ENCODE data around the gene INF2. TPM values are rescaled to one million over a fixed set of nuclear protein-coding genes. Genes with fewer than 3 reads are reported as not detected.
"Not testable (repeated sequence)": the region's sequence is repeated elsewhere in the genome, so short reads cannot be mapped to it uniquely, and the experiment has no call there.

The INF2 gene
- total RNA-seq, 1 donor from 2014 or later, result 28.3 TPM

- intact Hi-C loops (cut with DNase I), result no loop called here
These were observed 35.8 kb downstream of the INF2 start for GRCh38 chr14:104724981-104725771.

GRCh38 chr14:104725772-104726548 is 36.5 kb downstream of the INF2 start:
- DNase-seq, result no peak
- ATAC-seq (ENCODE audit: poor library complexity), result no peak
- intact Hi-C loops (cut with DNase I), result no loop called here

More at GRCh38 chr14:104724981-104725771, 35.8 kb downstream of the INF2 start:
- DNase-seq (peak; percentile 78), ATAC-seq (ENCODE audit: poor library complexity) (peak; percentile 50)

GRCh38 chr14:104726600-104727451 is 37.4 kb downstream of the INF2 start:
- DNase-seq, result no peak
- ATAC-seq (ENCODE audit: poor library complexity), result no peak
- intact Hi-C loops (cut with DNase I), result no loop called here

GRCh38 chr14:104728631-104729030 is 39.2 kb downstream of the INF2 start:
- intact Hi-C loops (cut with DNase I), result no loop called here
- no peak for DNase-seq
- ATAC-seq (ENCODE audit: poor library complexity), result no peak

GRCh38 chr14:104729176-104729834 is 39.9 kb downstream of the INF2 start:
- ATAC-seq (ENCODE audit: poor library complexity); intact Hi-C loops (cut with DNase I); DNase-seq: not testable (repeated sequence)

- no peak for ATAC-seq (ENCODE audit: poor library complexity)
- DNase-seq, result no peak
- intact Hi-C loops (cut with DNase I), result no loop called here
These were observed 40.4 kb downstream of the INF2 start for GRCh38 chr14:104729835-104730181.

GRCh38 chr14:104730487-104730886 is 41.1 kb downstream of the INF2 start:
- intact Hi-C loops (cut with DNase I), result no loop called here
- no peak for DNase-seq
- ATAC-seq (ENCODE audit: poor library complexity), result no peak

- no peak for ATAC-seq (ENCODE audit: poor library complexity)
- no peak for DNase-seq
- intact Hi-C loops (cut with DNase I), result no loop called here
These were observed 42.2 kb downstream of the INF2 start for GRCh38 chr14:104731320-104732294.

GRCh38 chr14:104732355-104732804 is 43.0 kb downstream of the INF2 start:
- peak; percentile 91 for DNase-seq
- ATAC-seq (ENCODE audit: poor library complexity), result peak; percentile 65
- intact Hi-C loops (cut with DNase I), result no loop called here

- DNase-seq (no peak), ATAC-seq (ENCODE audit: poor library complexity) (no peak)
- intact Hi-C loops (cut with DNase I), result no loop called here
These were observed 43.7 kb downstream of the INF2 start for GRCh38 chr14:104732931-104733681.

- no peak for ATAC-seq (ENCODE audit: poor library complexity)
- intact Hi-C loops (cut with DNase I), result no loop called here
- DNase-seq, result no peak
These were observed 44.7 kb downstream of the INF2 start for GRCh38 chr14:104734051-104734587.

- intact Hi-C loops (cut with DNase I), result no loop called here
- no peak for ATAC-seq (ENCODE audit: poor library complexity)
These were observed 45.2 kb downstream of the INF2 start for GRCh38 chr14:104734601-104734990.

GRCh38 chr14:104734991-104735779 is 45.8 kb downstream of the INF2 start:
- ATAC-seq (ENCODE audit: poor library complexity) (peak; percentile 8), DNase-seq (no peak)
- intact Hi-C loops (cut with DNase I), result no loop called here

More at GRCh38 chr14:104734601-104734990, 45.2 kb downstream of the INF2 start:
- DNase-seq, result no peak

GRCh38 chr14:104735830-104736642 is 46.6 kb downstream of the INF2 start:
- DNase-seq, result peak; percentile 93
- intact Hi-C loops (cut with DNase I), result no loop called here
- peak; percentile 78 for ATAC-seq (ENCODE audit: poor library complexity)
